Retina (tissue), 1 donor: ENCODE data around the gene TMPRSS13.

ENCODE experiments used
- DNase-seq: peaks from one replicate; pipeline ENCODE4 v3.0.0-alpha.2; 2016

The TMPRSS13 gene

DNA sequence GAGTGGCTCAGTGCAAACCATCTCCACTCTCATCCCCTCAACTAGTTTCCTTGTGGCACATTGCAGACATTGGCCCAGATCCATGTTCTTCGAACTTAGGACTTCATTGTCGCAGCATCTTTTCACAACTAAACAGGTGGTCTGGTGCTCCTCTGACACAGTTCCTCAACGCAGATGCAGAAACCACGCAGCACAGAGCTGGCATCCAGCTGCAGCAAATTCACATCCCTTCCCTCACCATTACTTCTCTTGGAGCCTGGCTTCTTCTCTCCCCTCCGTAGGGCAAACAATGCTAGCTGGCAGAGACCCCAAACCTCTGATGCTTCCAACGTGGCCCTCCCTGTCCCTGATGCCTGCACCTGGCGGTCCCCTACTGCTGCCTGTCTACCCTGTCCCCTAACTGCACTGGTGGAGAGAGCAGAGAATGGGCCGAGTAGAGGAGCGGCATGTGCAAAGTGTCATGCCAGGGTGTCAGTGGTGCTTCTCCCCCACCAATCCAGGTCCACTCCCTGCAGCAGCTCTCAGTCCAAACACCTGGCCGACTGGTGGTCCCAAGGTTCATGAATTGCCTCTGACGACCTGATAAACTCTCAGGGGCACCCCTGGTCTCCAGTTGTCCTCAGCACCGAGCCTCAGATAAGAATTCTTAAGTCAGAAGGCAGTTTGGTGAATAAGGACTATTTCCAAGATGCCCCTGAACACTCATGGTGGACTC lies 18.1 kb downstream of the TMPRSS13 start:
- DNase-seq, result no peak

DNA sequence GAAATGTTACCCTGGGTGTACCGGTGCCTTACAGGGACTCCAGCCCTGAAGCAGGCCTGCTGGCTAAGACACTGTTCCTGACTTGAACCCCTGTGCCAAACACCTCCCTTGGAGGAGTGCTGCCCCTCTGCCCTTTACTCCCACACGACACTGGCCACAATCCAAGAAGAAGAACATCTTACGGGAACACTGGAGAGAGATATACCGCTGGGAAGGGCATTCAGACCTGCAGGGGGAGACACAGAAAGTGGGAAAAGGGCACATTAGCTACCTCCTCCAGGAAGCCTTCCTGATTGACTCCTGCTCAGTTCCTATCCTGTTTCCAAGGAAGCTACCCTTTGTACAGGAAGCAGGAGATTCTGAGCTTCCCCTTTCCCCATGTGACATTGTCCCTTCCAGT lies 18.7 kb downstream of the TMPRSS13 start:
- DNase-seq, result no peak

DNA sequence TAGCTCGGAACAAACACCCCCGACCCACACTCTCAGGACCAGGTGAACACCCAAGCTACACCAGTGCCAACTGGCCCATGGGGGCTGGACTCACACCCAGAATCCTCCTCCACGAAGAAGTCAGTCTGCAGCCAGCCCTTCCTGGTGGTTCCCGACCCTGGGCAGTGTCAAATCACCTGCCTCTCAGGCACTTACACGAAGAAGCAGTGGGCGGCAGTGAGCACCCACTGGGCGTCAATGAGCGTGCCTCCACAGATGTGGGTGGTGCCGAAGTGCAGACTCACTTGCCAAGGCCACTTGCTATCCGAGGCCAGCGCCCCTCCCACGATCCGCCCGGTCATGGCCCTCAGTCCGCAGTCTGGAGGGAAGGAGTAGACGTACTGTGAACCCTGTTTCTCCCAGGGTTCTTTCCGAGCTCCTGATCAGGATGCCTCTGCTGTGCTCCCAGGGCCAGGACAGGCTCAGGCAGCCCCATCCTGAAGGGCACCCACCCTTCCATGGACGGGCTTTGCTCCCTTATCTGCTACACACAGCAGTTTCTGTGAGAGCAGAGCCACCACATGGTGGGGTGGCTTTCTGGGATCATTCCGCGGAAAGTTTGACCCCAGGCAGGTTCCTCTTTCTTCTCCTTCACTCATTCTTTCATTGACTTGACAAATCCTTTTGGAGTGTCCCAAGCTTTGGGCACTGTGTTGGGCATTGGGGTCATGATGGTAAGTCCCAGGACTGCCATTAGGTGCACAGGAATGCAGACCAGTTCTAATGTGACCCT lies 19.4 kb downstream of the TMPRSS13 start:
- no peak for DNase-seq

DNA sequence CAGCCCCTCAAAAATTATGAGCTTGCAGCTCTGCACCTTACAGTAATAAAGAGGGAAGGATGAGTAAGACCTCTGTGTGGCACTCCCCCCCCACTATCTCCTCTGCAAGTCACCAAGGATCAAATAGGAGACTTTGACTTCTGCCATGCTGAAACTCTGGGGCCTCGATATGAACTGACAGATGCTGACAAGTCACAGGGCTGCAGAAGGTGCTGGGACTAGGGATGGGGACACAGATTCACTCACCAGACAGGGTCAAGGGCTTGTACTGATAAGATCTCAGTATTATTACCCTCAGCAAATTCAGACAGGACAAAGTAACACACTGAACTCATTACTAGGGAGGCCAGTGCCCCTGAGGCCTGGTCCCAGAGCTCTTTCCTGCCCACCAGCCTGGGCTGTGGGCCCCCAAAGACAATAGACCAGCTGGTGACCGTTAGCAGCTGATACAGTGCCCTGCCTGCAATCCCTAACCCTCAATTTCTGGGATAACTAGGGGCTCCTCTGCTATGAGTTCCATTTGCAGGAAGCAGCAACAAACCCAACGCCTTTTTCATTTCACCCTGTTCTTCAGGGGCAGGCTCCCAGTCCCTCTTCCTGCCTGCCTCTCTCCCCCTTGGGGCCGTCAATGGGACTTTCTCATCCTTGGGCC lies 20.1 kb downstream of the TMPRSS13 start:
- DNase-seq, result no peak

DNA sequence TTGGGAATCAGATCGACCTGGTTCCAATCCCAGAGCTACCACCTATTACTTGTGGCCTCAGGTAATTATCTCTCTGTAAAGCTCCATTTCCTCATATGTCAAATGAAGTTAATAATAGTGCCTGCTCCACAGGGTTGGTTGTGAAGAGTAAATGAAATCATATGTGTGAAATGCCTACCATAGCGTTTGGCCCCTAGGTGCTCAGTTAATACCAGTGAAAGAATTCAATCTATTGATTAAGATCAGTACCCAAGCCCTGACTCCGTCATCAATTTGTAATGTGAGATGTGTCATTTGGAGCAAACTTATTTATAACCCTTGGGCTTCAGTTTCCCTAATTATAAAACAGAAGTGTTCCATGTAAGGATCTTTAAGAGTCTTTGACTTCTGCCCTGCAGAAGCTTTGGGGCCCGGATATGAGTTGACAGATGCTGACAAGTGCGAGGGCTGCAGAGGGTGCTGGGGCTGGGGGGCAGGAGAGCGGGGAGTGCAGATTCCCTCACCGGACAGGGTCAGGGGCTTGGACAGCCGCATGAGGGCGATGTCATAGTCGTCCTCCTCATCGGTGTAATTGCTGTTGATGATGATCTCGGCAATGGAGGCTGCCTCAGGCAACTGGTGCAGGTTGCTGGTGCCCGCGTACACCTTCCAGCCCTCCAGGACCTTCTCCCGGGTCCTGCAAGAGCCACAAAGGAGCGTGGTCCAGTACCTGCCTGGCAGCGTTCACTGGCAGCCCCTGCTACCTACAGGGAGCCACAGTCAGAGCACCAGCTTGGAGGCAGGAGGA lies 20.9 kb downstream of the TMPRSS13 start:
- DNase-seq, result no peak

GRCh38 chr11:117907276-117908108 lies 21.7 kb downstream of the TMPRSS13 start:
- peak; percentile 87 for DNase-seq

DNA sequence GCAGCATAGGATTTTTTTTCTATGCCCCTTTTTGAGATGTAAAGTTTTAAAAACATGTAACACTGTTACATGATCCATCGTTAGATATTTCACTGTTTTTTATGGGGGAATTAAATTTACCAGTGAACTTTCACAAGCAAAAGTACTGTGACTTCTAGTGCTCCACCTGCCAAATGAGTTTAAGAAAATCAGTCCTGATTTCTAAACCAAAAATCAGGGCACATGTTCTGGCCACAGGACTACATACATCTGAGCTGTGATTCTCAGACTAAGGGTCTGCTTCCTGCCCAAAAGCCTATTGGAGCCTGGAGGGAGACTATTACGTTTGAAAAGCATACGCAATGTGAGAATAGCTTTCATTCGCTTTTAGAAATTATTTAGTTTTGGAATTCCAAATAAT lies 22.5 kb downstream of the TMPRSS13 start:
- DNase-seq, result no peak

DNA sequence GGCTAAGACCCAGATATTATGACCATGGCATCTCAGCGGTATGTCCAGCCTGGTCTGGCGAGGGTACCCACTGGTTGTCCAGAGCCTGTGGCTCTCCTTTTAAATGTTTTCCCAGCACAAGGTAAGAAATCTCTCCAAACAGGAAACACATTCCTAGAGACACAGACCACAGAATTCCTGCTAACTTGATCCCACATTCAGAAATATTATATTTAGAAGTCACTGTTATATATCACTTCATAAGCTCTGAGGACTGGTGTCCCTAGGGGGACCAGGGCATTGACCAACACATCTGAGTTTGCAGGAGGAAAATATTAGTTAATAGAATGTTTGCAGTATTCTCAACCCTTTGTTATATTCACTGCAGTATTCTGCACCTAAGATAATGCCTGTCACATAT lies 23.1 kb downstream of the TMPRSS13 start:
- DNase-seq, result no peak

GRCh38 chr11:117905524-117905923 lies 23.7 kb downstream of the TMPRSS13 start:
- no peak for DNase-seq

GRCh38 chr11:117903505-117904382 lies 25.5 kb downstream of the TMPRSS13 start:
- DNase-seq, result no peak

DNA sequence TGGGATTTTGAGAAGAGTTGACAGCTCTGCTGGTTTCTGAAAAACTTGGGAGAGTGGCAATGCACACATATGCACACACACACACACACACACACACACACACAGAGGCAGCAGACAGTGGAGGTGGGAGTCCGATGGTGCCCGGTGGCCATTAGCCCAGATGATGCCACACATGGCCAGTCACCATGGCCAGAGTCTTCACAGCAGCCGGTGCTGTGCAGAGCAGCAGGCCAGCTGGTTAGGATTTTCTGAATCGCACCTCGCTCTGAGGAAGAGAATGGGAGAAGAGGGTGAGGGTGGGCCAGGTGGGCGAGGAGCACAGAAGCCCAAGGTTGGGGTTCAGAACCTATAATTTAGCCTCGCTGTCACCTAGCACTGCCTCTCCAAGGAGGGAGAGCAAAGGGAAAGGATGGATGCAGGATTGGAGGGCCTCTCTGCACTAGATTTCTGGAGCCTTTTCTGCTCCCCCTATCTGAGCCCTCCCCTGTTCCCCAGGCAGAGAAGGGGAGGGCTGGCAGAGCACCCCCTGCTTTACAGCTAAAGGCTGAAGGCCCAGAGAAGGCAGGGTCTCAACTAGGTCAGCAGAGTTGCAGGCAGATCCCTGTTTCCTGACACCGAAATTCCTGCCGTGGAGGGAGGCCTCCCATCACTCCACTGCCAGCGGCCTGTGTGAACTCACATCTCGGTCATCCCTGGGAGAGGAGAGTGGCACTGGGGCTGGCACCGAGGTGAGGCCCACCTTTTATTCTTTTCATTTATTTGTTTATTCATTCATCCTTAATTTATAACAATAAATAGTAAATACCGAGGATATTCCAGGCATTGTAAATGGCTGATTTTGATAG lies 27.0 kb downstream of the TMPRSS13 start:
- DNase-seq, result no peak

- DNase-seq, result no peak
Observed at GRCh38 chr11:117901601-117902000, 27.6 kb downstream of the TMPRSS13 start.

DNA sequence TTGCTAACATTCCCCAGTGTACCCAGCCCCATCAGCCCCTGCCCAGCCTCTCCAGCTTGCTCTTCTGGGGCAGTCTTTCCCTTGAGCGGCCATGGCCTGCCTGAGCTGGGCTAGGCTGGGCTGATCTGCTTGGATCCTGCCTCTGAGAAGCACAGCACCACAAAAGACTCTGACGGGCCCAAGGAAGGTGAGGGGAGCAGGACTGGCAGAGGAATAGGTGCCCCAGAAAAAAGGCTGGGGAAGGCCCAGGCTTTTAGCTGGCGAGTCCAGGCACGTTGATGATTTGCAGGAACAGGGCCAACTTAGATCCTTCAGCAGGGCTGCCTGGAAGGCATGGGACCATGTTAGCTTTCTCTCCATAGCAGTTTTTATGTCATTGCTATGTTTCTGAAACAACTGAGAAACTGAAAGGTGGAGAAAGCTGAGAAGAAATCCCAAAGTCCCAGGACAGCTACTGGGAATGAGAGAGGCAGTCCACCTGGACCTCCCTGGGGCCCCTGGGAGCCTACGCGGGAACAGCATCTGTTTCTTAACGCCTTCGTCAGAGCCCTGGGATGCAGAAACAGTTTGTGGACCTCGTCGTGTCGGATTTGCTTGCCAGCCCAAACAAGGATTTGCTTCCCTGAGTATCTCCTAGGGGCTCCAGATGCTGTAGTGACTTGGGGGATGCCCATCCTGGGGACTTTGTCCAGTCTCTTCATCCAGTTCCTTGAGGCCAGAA lies 28.3 kb downstream of the TMPRSS13 start:
- no peak for DNase-seq

DNA sequence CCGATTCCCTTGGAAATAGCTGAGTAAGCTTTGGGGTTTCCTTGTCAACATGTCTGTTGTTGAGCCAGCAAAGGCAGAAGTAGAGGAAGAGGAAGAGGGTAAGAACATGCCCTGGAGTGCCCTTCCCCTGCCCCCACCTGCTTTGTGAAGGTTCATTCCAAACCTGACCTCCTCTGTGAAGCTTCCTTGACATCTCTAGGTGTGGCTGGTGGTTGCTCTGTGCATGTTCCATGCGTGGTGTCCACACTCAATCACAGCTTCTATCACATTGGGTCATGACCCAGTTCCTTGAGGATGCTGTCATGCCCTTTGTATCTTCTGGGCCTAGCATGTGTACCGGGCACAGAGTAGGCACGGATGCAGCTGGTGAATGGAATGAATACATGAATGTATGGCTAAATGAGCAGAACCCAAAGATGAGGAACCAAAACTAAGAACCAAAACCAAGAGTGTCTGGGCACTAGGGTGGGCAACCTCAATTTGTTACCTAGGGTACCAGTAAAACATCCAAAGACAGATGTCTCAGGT lies 29.0 kb downstream of the TMPRSS13 start:
- DNase-seq, result no peak

GRCh38 chr11:117898059-117898458 lies 31.1 kb downstream of the TMPRSS13 start:
- DNase-seq, result no peak

GRCh38 chr11:117892651-117893050 lies 36.6 kb downstream of the TMPRSS13 start:
- no peak for DNase-seq

DNA sequence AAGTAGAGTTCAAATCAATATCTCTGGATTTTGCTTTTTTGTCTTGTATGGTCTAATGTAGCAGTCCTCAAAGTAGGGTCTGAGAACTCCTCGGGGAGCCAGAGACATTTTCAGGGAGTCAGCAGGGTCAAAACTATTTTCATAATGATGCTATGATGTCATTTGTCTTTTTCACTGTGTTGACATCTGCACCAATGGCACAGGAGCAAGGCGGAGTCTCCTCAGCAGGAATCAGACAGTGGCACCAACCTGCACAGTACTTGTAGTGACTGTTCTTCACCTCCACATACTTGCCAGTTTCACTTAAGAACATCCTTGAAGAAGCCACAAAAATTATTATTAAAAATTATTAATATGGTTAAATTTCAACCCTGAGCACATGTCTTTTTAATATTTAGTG lies 37.8 kb downstream of the TMPRSS13 start:
- no peak for DNase-seq

- no peak for DNase-seq
Observed at GRCh38 chr11:117888139-117888566, 41.0 kb downstream of the TMPRSS13 start.
